IMR-90 (cell line): ENCODE results near the gene GPR108.

Source experiments
- CEBPB ChIP-seq: IDR thresholded peaks from 2 replicates; pipeline ENCODE4 v1.6.1; 2012; ENCODE audit warnings: low read depth, low read length, improper control_type of control experiment
- CTCF ChIP-seq: conservative IDR thresholded peaks from 2 replicates; pipeline ENCODE4 v1.5.1; 2012; ENCODE audit warnings: mild to moderate bottlenecking, low read depth, low read length, improper control_type of control experiment
- FOS ChIP-seq: fragments of 150-350 bp; IDR thresholded peaks from 2 replicates; pipeline ENCODE4 v1.6.1; 2016; ENCODE audit warnings: low read depth, low read length
- MAFK ChIP-seq: IDR thresholded peaks from 2 replicates; pipeline ENCODE4 v1.6.1; 2012; ENCODE audit warnings: low read depth, low read length, improper control_type of control experiment
- MXI1 ChIP-seq: IDR thresholded peaks from 2 replicates; pipeline ENCODE4 v1.6.1; 2012; ENCODE audit warnings: low read depth, mild to moderate bottlenecking, low read length, moderate library complexity, borderline replicate concordance
- POLR2A ChIP-seq: IDR thresholded peaks from 2 replicates; pipeline ENCODE4 v1.6.1; 2012; ENCODE audit warnings: mild to moderate bottlenecking, low read depth, low read length
- RAD21 ChIP-seq: IDR thresholded peaks from 2 replicates; pipeline ENCODE4 v1.6.1; 2012; ENCODE audit warnings: low read length, improper control_type of control experiment
- RCOR1 ChIP-seq: IDR thresholded peaks from 2 replicates; pipeline ENCODE4 v1.6.1; 2012; ENCODE audit warnings: mild to moderate bottlenecking, low read length, improper control_type of control experiment; ENCODE audit not compliant: insufficient replicate concordance
- RFX5 ChIP-seq: IDR thresholded peaks from 2 replicates; pipeline ENCODE4 v1.8.0; 2012; ENCODE audit warnings: low read depth, mild to moderate bottlenecking, low read length, moderate library complexity

- TF ChIP-seq POLR2A (no peak), CTCF (no peak), MXI1 (no peak), CEBPB (no peak), RFX5 (no peak), RAD21 (no peak), RCOR1 (no peak), MAFK (no peak), FOS (no peak)
Measured at GRCh38 chr19:6707658-6708018, 29.7 kb downstream of the GPR108 start.
